22Rv1 (cell line): ENCODE results near the gene SASH1.

Experiments used
- ZFX ChIP-seq: fragments of 450-650 bp; IDR thresholded peaks from 2 replicates; pipeline ENCODE4 v1.6.1; 2017; ENCODE audit warnings: antibody characterized with exemption, borderline replicate concordance
- TF ChIP-seq, protein P1 (sequence below): fragments of 450-650 bp; IDR thresholded peaks from 2 replicates; pipeline ENCODE4 v1.5.1; 2017; ENCODE audit warnings: mild to moderate bottlenecking

GRCh38 chr6:148342100-148342349 is 613 bp upstream of the SASH1 start:
- TF ChIP-seq, protein P1, sequence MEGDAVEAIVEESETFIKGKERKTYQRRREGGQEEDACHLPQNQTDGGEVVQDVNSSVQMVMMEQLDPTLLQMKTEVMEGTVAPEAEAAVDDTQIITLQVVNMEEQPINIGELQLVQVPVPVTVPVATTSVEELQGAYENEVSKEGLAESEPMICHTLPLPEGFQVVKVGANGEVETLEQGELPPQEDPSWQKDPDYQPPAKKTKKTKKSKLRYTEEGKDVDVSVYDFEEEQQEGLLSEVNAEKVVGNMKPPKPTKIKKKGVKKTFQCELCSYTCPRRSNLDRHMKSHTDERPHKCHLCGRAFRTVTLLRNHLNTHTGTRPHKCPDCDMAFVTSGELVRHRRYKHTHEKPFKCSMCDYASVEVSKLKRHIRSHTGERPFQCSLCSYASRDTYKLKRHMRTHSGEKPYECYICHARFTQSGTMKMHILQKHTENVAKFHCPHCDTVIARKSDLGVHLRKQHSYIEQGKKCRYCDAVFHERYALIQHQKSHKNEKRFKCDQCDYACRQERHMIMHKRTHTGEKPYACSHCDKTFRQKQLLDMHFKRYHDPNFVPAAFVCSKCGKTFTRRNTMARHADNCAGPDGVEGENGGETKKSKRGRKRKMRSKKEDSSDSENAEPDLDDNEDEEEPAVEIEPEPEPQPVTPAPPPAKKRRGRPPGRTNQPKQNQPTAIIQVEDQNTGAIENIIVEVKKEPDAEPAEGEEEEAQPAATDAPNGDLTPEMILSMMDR, result no peak
- TF ChIP-seq ZFX, result no peak
